GM19238 (cell line): ENCODE measurements around the gene FMO4.
"Not testable (repeated sequence)": the region's sequence is repeated elsewhere in the genome, so short reads cannot be mapped to it uniquely, and the experiment has no call there.

ENCODE experiments used
- DNase-seq: peaks from one replicate; pipeline ENCODE4 v3.0.0; 2011; ENCODE audit warnings: low spot score; ENCODE audit not compliant: insufficient read length

Gene FMO4, protein sequence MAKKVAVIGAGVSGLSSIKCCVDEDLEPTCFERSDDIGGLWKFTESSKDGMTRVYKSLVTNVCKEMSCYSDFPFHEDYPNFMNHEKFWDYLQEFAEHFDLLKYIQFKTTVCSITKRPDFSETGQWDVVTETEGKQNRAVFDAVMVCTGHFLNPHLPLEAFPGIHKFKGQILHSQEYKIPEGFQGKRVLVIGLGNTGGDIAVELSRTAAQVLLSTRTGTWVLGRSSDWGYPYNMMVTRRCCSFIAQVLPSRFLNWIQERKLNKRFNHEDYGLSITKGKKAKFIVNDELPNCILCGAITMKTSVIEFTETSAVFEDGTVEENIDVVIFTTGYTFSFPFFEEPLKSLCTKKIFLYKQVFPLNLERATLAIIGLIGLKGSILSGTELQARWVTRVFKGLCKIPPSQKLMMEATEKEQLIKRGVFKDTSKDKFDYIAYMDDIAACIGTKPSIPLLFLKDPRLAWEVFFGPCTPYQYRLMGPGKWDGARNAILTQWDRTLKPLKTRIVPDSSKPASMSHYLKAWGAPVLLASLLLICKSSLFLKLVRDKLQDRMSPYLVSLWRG

DNA sequence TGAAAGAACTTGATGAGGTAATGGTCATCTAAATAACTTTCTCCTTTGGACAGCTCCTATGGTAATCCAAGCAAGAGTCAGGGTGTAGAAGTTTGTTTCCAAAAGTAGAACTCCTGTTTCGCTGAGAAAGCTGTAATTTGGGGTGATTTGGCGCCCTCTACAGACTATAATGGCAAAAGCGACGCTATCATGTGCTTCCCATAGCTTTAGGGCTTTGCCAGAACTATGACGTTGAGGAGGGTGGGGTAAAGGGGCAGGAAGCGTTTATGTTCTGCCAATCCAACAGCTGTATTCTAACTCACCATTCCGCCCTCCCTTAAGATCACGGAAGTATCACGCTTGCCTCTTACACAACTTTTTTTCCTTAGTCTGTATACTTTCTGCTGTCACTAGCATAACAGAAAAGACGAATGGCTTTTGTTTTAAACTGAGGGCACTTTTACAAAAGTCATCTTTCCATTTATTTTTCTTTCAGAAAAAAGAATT, at the start of gene FMO4:
FMO4 (plus strand) TSS at position 349 of the 486 bp plus-strand sequence. CDS start 5,643 bp downstream, outside the sequence.
- peak; percentile 66 for DNase-seq

DNA sequence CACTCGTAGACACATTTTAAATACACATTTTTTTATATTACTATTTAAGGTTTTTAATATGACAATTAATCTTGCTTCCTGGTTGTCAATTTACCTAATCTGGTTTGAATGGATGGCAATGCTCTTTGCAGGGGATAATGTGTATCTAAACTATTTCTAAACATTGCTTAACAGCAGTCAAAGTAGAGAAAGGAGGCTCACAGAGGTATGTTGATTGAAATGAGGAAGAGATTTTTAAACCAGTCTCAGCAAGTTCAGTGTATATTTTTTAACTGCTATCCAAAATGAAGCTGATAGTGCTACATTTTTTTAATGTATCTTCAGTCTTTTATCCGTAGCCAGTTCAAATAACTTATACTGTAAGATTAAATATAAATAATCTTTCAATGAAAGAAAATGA, 48.3 kb upstream of the FMO4 start:
- DNase-seq = no peak

DNA sequence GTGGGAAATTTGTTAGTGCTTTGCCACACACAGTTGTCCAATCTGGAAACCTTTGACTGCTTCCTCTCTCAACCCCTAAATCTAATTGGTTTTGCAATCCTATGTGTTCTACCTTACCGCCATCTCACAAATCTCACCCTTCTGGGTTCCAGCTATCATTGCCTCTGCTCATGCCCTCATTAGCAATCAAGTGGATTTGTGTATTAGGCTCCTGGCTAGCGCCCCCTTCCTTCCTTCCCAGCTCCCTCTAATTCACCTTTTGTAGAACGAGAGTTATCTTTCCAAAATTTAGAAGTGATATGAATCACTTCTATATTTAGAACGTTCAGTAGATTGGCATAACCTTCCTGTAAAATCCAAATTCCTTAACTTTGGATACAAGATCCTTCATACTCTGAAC, 47.1 kb upstream of the FMO4 start:
- DNase-seq = no peak

DNA sequence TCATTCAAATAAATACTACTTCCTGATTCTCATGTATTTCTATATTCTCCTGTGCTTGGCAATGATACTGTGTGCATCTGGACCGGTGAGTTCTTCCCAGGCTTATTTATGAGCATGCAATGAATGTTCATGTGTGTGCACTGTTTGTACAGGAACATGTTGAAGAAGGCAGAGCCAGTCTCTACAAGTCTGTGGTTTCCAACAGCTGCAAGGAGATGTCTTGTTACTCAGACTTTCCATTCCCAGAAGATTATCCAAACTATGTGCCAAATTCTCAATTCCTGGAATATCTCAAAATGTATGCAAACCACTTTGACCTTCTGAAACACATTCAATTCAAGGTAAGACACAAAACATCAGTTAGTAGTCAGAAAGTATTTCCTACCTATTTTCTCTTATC, 46.6 kb upstream of the FMO4 start:
- DNase-seq = no peak

DNA sequence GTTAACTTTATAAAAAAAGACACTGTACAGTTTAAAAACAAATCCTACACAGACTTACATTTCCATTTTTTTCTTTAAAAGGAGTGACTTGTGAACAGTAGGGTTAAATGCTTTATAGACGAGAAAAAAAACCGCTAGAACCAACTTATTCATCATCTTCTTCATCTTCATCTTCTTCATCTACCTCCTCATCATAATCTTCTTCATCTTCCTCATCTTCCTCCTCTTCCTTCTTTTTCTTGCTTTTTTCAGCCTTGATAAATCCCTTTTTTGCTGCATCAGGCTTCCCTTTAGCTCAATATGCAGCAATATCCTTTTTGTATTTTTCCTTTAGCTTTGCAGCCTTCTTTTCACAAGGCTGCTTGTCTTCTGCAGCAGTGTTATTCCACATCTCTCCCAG, 43.2 kb upstream of the FMO4 start:
- DNase-seq = no peak

DNA sequence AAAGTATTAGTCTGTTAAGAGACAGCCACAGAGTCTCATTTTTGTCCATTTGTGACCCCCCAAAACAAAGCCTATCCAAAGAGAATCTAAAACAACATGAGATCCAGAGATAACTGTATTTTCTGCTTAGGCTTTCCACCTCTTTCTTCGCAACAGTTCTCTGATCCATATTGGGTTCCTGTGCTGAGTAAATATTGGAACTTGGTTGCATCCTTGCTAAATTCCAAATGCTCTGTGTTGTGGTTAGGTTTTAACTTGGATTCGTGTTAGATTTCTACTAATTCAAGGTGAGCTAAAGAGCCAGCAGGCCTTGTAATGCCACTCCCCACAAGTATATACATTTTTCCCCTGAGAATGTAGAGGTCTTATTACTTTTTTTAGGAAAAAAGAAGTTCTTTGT, 36.4 kb upstream of the FMO4 start:
- no peak for DNase-seq

DNA sequence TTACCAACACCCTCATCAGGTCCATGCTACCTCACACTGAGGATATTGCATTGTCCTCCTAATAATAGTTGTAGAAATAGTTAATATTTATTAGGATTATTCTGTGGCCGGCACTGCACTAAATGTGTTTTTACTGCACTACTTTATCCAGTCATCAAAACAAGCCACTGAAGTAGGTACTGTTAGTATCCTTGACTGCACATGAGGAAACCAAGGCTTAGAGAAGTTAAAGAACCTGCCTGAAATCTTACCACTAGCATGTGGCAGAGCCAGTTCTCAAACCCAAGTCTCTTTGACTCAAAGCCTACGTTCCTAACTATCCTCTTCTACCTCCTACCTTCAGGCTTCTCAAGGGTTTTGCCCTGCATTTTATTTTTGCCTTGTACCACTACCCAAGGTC, 34.7 kb upstream of the FMO4 start:
- no peak for DNase-seq

DNA sequence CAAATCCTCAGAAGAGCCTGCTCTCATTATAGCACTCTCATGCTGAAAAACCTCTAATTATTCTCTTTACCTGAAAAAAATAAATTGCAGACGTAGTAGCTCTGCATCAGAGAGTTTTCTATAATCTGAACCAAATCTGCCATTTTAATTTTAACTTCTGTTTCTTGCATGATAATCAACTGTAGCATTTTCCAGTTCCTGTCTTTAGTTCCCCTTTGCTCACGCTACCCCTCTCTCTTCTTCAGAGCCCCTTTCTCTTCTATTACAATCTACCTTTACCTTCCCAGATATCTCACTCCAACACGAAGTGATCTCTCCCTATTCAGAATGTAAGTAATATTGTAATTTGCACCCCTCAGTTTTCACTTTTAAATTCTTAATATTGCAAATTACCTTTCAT, 34.3 kb upstream of the FMO4 start:
- no peak for DNase-seq

DNA sequence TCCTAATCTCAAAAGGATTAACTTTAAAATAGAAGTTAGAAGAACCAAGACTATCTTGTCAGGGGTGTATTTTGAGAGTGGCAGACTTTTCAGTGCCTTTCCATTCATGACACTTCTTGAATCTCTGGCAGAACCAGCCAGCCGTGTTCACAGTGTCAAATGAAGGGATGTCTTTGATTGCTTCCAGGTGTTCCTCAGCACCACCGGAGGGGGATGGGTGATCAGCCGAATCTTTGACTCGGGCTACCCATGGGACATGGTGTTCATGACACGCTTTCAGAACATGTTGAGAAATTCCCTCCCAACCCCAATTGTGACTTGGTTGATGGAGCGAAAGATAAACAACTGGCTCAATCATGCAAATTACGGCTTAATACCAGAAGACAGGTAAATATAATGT, 33.4 kb upstream of the FMO4 start:
- DNase-seq = no peak

DNA sequence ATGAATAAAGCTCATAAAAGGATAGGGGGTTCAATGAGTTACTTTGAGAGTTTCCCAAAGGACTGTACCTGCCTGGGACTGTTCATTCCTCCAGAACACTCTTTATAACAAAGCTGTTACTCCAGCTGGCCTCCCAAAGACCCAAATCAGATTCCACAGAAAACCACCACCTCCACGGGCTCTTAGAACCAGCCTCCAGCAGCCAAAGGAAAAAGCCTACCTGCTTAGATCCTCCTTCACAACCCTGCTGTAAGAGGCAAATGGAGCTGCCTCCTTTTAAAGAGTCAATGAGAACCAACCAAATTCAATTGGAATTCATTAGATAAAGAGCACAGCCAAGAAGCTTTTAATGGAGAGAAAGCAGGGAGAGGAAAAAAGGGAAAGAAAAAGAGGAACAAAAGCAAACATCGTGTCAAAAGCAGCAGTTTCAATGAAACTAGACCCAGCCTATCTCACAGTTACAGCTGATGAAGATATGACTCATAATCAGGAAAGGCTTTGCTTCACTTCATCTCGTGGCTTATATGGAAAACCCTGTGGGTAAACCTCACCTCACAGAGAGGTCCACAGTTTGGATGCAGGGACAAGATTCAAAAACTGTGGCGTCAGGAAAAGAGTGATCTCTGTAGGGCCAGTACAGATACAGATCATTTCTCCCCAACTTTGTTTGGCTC, 27.8 kb upstream of the FMO4 start:
- no peak for DNase-seq

DNA sequence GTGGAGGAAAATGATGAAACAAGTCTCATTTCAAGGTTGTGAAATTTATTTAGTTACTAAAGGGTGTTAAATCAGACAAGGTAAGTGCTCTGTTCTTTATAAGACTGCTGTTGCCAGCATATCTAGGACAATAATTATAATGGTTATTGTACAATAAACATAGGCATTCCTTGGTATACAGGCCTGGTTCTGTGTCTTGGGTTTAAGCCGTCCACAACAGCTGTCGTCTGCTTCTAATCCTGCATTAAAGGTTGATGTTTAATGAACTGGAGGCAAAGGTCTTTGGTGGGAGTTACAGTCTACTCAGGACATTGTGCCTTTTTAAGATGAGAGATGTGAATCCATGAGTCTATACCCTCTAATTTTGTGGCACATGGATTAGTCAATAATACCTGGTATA, 23.4 kb upstream of the FMO4 start:
- DNase-seq = no peak

DNA sequence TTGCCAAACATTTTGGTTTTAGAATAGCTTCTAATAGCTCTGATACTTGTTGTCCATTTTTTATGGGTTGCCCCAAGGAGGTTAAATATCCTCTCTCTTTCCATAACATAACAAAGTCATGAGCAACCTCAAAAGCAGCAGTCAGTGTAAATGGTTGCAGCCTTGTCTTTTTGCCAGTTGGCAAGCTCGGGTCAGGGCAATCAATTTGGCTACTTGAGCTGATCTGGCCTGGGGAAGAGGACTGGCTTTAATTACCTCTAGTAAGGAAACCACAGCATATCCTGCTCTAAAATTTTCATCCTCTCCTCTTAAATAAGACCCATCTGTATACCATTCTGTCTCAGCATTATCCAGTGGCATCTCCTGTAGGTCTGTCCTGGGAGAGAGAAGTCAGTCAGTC, 21.2 kb upstream of the FMO4 start:
- no peak for DNase-seq

DNA sequence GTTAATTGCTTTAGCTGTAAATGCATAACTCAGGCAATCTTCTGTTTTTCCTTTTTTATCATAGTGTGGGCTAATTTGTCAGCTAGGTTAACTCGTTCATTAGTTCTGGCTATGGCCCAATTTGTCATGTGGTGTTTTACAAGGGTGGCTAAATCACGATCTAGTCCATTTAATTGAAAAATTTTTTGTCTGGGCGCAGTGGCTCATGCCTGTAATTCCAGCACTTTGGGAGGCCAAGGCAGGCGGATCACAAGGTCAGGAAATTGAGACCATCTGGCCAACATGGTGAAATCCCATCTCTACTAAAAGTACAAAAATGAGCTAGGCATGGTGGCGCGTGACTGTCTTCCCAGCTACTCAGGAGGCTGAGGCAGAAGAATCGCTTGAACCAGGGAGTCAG, 18.6 kb upstream of the FMO4 start:
- not testable (repeated sequence) for DNase-seq

DNA sequence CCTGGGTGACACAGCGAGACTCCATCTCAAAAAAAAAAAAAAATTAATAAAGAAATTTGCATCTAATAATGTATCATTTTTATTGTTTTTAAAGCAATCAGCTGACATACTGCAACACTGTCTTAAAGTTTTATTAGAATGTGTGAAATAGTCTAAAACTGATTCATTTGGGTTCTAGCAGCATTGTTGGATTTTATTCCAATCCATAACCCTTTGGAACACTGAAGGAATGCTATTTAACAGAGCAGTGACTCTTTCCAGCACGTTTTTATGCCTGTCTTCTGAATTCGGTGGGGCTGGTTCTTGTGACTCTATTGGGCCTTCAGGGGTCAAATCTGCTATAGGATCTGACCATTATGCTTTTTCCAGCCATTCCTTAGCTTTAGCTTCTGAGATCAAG, 18.2 kb upstream of the FMO4 start:
- no peak for DNase-seq

DNA sequence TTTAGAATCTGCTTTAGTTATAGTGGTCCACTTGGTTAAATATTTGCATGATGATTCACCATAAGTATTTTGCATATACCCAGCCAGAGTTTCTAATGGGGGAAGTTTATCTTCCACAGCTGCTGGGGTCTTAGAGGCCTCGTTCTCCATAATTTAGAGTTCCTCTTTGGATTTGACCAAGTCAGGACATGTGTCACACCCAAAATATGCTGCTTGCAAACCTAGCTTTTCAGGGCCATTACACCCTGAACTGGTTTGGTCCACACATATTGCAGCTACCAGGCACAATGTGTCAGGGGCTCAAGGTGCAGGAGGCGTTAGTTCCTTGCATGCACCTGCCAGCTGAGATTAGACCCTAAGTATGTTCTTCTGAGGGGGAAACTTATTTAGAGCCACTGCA, 17.1 kb upstream of the FMO4 start:
- DNase-seq = no peak

DNA sequence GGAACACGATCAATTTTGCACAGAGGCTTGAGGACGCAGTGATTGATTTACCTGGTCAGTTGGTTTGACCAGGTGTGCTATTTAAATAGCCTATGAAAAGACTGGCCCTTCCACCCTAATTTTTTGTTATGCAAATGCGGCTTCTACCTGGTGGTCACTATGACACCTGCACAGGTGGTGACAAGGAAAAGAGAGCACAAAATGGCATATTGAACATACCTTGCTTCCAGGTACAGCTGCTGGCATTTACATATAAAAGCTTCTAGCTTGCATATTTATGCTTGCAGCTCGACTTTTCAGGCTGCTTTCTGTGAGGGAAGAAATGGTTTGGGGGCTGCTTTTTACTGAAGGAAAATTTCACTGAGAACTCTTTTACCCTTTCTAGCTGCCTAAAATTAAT, 15.3 kb upstream of the FMO4 start:
- no peak for DNase-seq

DNA sequence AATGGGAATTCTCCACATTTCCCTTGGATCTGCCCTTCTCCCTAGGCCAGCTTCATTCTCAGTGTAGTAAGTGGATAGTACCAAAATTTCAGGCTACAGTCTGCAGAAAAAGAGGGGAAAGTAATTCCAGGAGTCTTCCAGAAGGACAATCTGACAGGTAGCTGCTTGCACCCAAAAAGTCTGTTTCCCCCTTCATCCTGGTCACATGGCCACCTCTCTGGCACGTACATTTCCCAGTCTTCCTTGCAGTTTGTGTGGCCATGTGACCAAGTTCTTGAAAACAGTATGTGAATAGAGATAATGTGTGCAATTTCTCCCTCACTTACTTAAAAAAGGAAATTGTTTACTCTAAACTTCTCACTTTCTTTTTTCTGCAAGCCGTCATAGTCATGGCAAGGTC, 14.6 kb upstream of the FMO4 start:
- DNase-seq = no peak

DNA sequence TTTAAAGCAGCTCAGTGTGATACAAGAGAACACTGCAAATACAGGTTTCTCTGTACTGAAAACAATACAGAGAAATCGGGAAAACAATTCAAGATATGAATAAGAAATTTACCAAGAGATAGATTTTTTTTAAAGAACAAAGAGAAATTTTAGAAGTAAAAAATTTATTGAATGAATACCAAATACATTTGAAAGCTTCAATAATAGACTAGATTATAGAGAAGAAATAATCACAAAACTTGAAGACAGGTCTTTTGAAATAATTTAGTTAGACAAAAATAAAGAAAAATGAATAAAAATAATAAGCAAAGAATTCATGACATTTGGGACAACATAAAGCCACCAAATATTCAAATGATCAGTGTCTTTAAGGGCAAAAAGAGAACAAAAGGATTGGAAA, 13.6 kb upstream of the FMO4 start:
- no peak for DNase-seq

DNA sequence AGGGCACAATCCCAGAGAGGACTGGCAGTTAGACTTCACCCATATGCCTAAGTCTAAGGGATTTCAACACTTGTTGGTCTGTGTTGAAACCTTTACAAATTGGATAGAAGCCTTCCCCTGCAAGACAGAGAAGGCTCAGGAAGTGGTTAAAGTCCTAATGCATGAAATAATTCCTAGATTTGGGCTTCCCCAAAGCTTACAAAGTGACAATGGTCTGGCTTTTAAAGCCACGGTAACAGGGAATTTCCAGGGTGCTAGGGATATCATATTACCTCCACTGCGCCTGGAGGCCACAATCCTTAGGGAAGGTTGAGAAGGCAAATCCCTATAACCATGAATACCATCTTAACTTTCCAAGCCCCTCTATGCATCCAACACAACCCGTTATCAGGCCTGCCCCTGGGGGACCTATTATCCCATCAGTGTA, 3.3 kb upstream of the FMO4 start:
- DNase-seq = no peak

DNA sequence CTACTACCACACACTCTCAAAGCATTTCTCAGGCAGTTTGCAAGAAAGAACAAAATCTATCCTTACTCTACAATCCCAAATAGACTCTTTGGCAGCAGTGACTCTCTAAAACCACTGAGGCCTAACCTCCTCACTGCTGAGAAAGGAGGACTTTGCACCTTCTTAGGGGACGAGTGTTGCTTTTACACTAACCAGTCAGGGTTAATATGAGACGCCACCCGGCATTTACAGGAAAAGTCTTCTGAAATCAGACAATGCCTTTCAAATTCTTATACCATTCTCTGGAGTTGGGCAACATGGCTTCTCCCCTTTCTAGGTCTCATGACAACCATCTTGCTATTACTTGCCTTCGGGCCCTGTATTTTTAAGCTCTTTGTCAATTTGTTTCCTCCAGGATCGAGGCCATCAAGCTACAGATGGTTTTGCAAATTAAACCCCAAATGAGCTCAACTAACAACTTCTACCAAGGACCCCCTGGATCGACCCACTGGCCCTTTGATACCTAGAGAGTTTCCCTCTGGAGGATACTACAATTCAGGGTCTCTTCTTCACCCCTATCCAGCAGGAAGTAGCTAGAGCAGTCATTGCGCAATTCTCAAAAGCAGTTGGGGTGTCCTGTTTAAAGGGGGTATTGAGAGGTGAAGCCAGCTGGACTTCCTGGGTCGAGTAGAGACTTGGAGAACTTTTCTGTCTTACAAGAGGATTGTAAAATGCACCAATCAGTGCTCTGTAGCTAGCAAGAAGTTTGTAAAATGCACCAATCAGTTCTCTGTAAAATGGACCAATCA, 2.0 kb upstream of the FMO4 start:
- no peak for DNase-seq

DNA sequence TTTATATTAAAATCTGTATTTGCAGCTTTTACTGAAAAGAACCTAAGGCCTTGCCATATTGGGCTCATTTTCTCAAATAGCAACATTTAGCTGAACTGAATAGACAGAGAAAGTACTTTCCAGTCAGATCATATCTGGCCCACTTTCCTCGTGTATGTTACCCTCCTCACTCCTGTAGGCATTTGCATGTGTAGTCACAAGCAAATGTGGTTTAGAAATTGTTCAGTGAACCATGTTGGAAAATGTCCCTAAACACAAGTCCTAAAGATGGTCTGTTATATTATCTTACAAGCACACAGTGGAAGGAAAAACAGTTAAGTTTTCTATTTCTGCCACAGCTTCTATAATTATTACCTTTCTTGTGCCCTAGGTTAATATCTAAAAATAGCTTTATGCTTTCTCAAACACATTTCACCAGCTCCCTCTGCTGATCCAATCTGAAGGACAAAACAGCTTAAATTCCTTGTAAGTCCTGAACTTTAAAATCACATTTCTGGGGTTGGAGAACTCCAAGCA, 606 bp upstream of the FMO4 start:
- no peak for DNase-seq

DNA sequence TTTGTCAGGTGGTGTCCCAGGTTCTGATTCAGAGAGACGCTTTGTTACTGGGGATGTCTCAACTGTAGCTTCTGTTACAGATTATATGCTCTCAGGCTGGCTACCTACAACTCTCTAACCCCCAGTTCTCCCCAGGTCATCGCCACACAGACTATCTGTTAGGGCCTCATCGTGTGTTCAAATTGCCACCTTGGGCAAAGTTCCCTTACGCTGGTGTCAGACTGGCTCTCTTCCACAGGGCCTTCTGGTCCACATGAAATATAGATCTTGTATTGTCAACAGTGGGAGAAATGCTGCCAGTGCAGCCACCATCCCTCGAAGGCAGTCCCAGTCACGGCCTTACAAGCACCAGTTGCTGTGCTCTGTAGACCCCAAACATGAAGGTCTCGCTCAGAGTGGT, 15.3 kb downstream of the FMO4 start:
- no peak for DNase-seq
